Stimulated activated naive CD8-positive, alpha-beta T cell treated with anti-CD3 and anti-CD28 coated beads, Interleukin-15, Interleukin-2, amounts not matched to agents 100 U/mL and 50 U/mL, for 24 hours (primary cell): ENCODE measurements around the gene ANKRA2.
"Not testable (repeated sequence)": the region's sequence is repeated elsewhere in the genome, so short reads cannot be mapped to it uniquely, and the experiment has no call there.

Experiments used
- ATAC-seq: fragments of 150-1000 bp; cut with Tn5 transposase; one replicate; pipeline ENCODE4 v1.10.0; 2021
- DNase-seq: peaks from one replicate; pipeline ENCODE4 v3.0.0; 2021

The ANKRA2 gene

GRCh38 chr5:73545403-73545779 is 20.0 kb downstream of the ANKRA2 start:
- ATAC-seq (no peak), DNase-seq (no peak)

- ATAC-seq (no peak), DNase-seq (no peak)
These were observed 20.7 kb downstream of the ANKRA2 start for GRCh38 chr5:73544429-73545402.

- ATAC-seq = no peak
- no peak for DNase-seq
These were observed 23.4 kb downstream of the ANKRA2 start for GRCh38 chr5:73542020-73542419.

- DNase-seq (no peak), ATAC-seq (peak; percentile 59)
These were observed 25.2 kb downstream of the ANKRA2 start for GRCh38 chr5:73540192-73540591.

- DNase-seq (no peak), ATAC-seq (no peak)
These were observed 25.7 kb downstream of the ANKRA2 start for GRCh38 chr5:73539730-73540129.

GRCh38 chr5:73534971-73535370 is 30.5 kb downstream of the ANKRA2 start:
- no peak for ATAC-seq
- DNase-seq = no peak

- ATAC-seq = no peak
- no peak for DNase-seq
These were observed 31.3 kb downstream of the ANKRA2 start for GRCh38 chr5:73534011-73534644.

GRCh38 chr5:73532195-73532594 is 33.2 kb downstream of the ANKRA2 start:
- DNase-seq = no peak
- no peak for ATAC-seq

- ATAC-seq (no peak), DNase-seq (no peak)
These were observed 34.1 kb downstream of the ANKRA2 start for GRCh38 chr5:73531356-73531755.

- DNase-seq (no peak), ATAC-seq (no peak)
These were observed 36.4 kb downstream of the ANKRA2 start for GRCh38 chr5:73529081-73529480.

- DNase-seq (no peak), ATAC-seq (no peak)
These were observed 37.2 kb downstream of the ANKRA2 start for GRCh38 chr5:73528248-73528647.

- DNase-seq = no peak
- ATAC-seq = no peak
These were observed 39.7 kb downstream of the ANKRA2 start for GRCh38 chr5:73525606-73526203.

GRCh38 chr5:73523861-73524260 is 41.6 kb downstream of the ANKRA2 start:
- no peak for DNase-seq

GRCh38 chr5:73522989-73523388 is 42.5 kb downstream of the ANKRA2 start:
- ATAC-seq (no peak), DNase-seq (no peak)

More at GRCh38 chr5:73523861-73524260, 41.6 kb downstream of the ANKRA2 start:
- ATAC-seq = no peak

GRCh38 chr5:73519531-73520283 is 45.7 kb downstream of the ANKRA2 start:
- ATAC-seq (peak; percentile 97), DNase-seq (peak; percentile 67)

GRCh38 chr5:73515232-73515631 is 50.2 kb downstream of the ANKRA2 start:
- DNase-seq (no peak), ATAC-seq (no peak)

GRCh38 chr5:73514418-73514817 is 51.0 kb downstream of the ANKRA2 start:
- ATAC-seq = no peak
- DNase-seq = no peak

GRCh38 chr5:73513996-73514395 is 51.4 kb downstream of the ANKRA2 start:
- ATAC-seq (no peak), DNase-seq (no peak)

- DNase-seq, ATAC-seq: not testable (repeated sequence)
These were observed 56.9 kb downstream of the ANKRA2 start for GRCh38 chr5:73508521-73508920.

GRCh38 chr5:73507062-73507461 is 58.4 kb downstream of the ANKRA2 start:
- ATAC-seq (no peak), DNase-seq (no peak)

GRCh38 chr5:73506459-73506955 is 58.9 kb downstream of the ANKRA2 start:
- DNase-seq (no peak), ATAC-seq (no peak)
